Suprapubic skin (tissue), 4 donors: ENCODE measurements around the gene HLF. TPM values are rescaled to one million over a fixed set of nuclear protein-coding genes. Genes with fewer than 3 reads are reported as not detected.

ENCODE experiments used
- DNase-seq, 2 donors: peaks; one replicate each; pipeline ENCODE4 v3.0.0-alpha.2; 2019; ENCODE audit warnings: low spot score in 2 of 2
- H3K27ac ChIP-seq: fragments of 200-600 bp; sonication (generic); one replicate; pipeline ENCODE4 v1.5.1; 2019
- H3K27me3 ChIP-seq: fragments of 200-600 bp; sonication (generic); one replicate; pipeline ENCODE4 v1.5.1; 2019
- H3K36me3 ChIP-seq: fragments of 200-600 bp; sonication (generic); one replicate; pipeline ENCODE4 v1.5.1; 2019
- H3K4me1 ChIP-seq: fragments of 200-600 bp; sonication (generic); one replicate; pipeline ENCODE4 v1.5.1; 2019
- H3K4me3 ChIP-seq: fragments of 200-600 bp; sonication (generic); one replicate; pipeline ENCODE4 v1.5.1; 2019; ENCODE audit warnings: mild to moderate bottlenecking
- H3K9me3 ChIP-seq: fragments of 200-600 bp; sonication (generic); one replicate; pipeline ENCODE4 v1.5.1; 2019
- CTCF ChIP-seq, 2 donors: fragments of 200-600 bp in 1 of 2; fragments of 450-650 bp in 1 of 2; sonication (generic) in 1 of 2; IDR thresholded peaks; one replicate each; pipeline ENCODE4 v1.5.1; 2016 to 2019; ENCODE audit warnings: antibody characterized with exemption in 2 of 2, mild to moderate bottlenecking in 1 of 2, moderate library complexity in 1 of 2
- EP300 ChIP-seq: sonication (generic); formaldehyde crosslinking; IDR thresholded peaks from one replicate; pipeline ENCODE4 v1.6.1; 2017; ENCODE audit warnings: antibody characterized with exemption
- POLR2A ChIP-seq, 2 donors: fragments of 450-650 bp; IDR thresholded peaks; one replicate each; pipeline ENCODE4 v1.6.1; 2017; ENCODE audit warnings: antibody characterized with exemption in 2 of 2, mild to moderate bottlenecking in 2 of 2, moderate library complexity in 2 of 2
- POLR2AphosphoS5 ChIP-seq, 3 donors: sonication (generic); formaldehyde crosslinking; IDR thresholded peaks; one replicate each; pipeline ENCODE4 v1.6.1; 2017; ENCODE audit warnings: antibody characterized with exemption in 3 of 3
- WGBS: methylation state at CpG from one replicate; pipeline ENCODE4 v1.1.5; 2018; 5-methylcytosine and 5-hydroxymethylcytosine counted together
- total RNA-seq, 4 donors: library from RNA; depleted of rRNA; stranded (reverse); fragments of >200 nt; gene quantifications; one replicate each; pipeline ENCODE4 v1.1.0, GENCODE V29; 2016

The HLF gene
- total RNA-seq, 4 donors from 2014 or later, result 26.2 to 41.8 (median 36.5) TPM

GRCh38 chr17:55273579-55274354, 9.0 kb downstream of the HLF start:
- H3K9me3 ChIP-seq, result no peaks in the 10 kb centered on the region
- H3K36me3 ChIP-seq, result peaks cover 3% of the 10 kb centered on the region
- TF ChIP-seq POLR2A (IDR thresholded peaks at IDR 0.05), result no peak
- no peak for TF ChIP-seq CTCF (IDR thresholded peaks at IDR 0.05)
- TF ChIP-seq POLR2AphosphoS5 (IDR thresholded peaks at IDR 0.05), result peak in 1 of 3 donors; percentile 66
- no peak for TF ChIP-seq EP300
- no peaks in the 10 kb centered on the region for H3K27me3 ChIP-seq
- peaks cover 60% of the 10 kb centered on the region for H3K4me1 ChIP-seq
- H3K27ac ChIP-seq, result peak overlapping the region; percentile 81
- DNase-seq, result no peak
- no peak overlapping the region for H3K4me3 ChIP-seq
- WGBS, result 11% methylated on average over 7 of the region's 7 CpGs

DNA sequence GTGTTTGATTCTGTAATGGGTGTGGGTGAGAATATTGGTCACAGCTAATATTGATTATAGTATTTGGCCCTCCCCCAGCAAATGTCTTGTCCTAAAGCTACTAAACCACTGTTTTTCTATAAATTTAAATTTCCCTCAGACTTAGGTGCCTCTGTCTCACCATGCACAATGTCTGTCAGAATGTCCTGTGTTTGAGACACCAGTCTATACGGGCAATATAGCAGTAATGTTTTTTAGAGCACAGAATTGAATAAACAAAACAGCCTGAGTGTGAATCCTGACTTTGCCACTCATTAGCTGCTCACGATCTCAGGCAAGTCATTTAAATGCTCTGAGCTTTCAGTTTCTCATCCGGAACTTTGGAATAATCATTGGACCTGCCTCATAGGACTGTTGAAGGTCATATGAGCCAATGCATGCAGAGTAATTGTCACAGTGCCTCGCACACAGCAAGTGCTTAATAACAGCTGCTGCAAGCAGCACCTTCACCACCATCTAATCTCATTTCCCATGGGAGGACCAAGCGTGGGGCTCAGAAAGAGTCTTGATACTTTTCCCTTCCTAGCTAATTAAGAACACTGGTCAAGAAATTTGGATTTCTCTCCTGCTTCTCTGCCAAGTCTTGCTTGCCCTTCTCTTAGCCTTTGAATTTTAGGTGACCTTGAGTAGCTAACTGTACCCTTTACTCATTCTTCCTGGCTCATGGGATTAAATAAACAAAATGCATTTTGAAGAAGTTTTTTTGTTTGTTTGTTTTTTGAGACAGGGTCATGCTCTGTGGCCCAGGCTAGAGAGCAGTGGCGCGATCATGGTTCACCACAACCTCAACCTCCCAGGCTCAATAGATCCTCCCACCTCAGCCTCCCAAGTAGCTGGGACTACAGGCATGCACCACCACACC, 9.8 kb downstream of the HLF start:
- Histone ChIP-seq H3K27ac (peak overlapping the region; percentile 81), H3K4me1 (peaks cover 65% of the 10 kb centered on the region), H3K36me3 (peaks cover 3% of the 10 kb centered on the region), H3K9me3 (no peaks in the 10 kb centered on the region), H3K4me3 (no peak overlapping the region), H3K27me3 (no peaks in the 10 kb centered on the region)
- WGBS, result 53% methylated on average over 7 of the region's 7 CpGs
- DNase-seq, result no peak
- TF ChIP-seq POLR2A (IDR thresholded peaks at IDR 0.05), result no peak
- no peak for TF ChIP-seq EP300
- no peak for TF ChIP-seq POLR2AphosphoS5 (IDR thresholded peaks at IDR 0.05)
- TF ChIP-seq CTCF (IDR thresholded peaks at IDR 0.05), result no peak

- DNase-seq, result no peak
- H3K4me1 ChIP-seq, result peaks cover 66% of the 10 kb centered on the region
- no peaks in the 10 kb centered on the region for H3K36me3 ChIP-seq
- WGBS, result 64% methylated on average over 7 of the region's 7 CpGs
- no peaks in the 10 kb centered on the region for H3K27me3 ChIP-seq
- H3K9me3 ChIP-seq, result no peaks in the 10 kb centered on the region
- H3K4me3 ChIP-seq, result no peak overlapping the region
- H3K27ac ChIP-seq, result peak overlapping the region; percentile 5
- TF ChIP-seq POLR2A (IDR thresholded peaks at IDR 0.05) (no peak), POLR2AphosphoS5 (IDR thresholded peaks at IDR 0.05) (no peak), EP300 (no peak), CTCF (IDR thresholded peaks at IDR 0.05) (no peak)
Measured at GRCh38 chr17:55275894-55276804, 11.4 kb downstream of the HLF start.

DNA sequence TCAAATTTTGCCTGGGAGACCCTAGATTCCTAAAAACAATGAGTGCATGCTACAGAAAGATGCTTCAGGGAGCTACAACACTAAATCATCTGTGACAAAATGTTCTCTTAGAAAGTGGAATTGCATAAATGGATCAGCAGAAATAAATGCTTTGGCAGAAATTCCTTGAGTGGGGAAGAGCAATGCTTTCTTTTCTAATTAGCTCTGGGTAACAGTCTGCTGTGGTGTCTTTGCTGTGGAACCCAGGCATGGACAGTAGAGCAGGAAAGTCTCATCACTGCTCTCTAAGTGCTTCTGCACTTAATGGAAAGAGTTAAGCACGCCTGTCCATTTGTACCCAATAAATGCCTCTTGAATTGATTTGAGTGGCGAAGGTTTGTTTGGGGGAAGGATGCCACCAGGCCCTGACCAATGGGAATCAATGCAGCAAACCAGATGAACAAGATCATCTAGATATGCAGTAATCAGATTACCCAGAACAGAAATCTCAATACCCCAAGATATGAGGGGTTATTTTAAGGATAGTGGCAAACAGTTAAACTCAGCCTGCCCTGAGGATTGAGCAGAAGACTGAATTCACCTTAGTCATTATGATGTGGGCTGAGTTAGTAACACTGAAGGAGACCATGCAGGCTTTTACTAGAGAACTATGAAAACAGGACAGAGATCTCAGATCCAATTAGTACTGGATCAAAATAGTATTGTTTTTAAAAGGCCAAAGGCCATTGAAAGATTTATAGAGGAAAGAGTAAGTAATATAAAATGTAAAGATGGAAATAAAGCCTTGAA, 13.6 kb downstream of the HLF start:
- Histone ChIP-seq H3K27ac (peak overlapping the region; percentile 65), H3K4me1 (peaks cover 81% of the 10 kb centered on the region), H3K9me3 (no peaks in the 10 kb centered on the region), H3K36me3 (no peaks in the 10 kb centered on the region), H3K4me3 (no peak overlapping the region), H3K27me3 (no peaks in the 10 kb centered on the region)
- DNase-seq, result no peak
- no peak for TF ChIP-seq CTCF (IDR thresholded peaks at IDR 0.05)
- TF ChIP-seq POLR2A (IDR thresholded peaks at IDR 0.05), result no peak
- no peak for TF ChIP-seq POLR2AphosphoS5 (IDR thresholded peaks at IDR 0.05)
- TF ChIP-seq EP300, result no peak
- 63% methylated on average over 2 of the region's 2 CpGs for WGBS
